GM18868 (cell line): ENCODE results near the gene CHD5.
"Not testable (repeated sequence)": the region's sequence is repeated elsewhere in the genome, so short reads cannot be mapped to it uniquely, and the experiment has no call there.

Source experiments
- ATAC-seq: cut with Tn5 transposase; IDR thresholded peaks from one replicate; pipeline ENCODE4 v1.9.1; 2021; ENCODE audit warnings: mild to moderate bottlenecking, moderate library complexity; ENCODE audit not compliant: unreplicated experiment

The CHD5 gene

DNA sequence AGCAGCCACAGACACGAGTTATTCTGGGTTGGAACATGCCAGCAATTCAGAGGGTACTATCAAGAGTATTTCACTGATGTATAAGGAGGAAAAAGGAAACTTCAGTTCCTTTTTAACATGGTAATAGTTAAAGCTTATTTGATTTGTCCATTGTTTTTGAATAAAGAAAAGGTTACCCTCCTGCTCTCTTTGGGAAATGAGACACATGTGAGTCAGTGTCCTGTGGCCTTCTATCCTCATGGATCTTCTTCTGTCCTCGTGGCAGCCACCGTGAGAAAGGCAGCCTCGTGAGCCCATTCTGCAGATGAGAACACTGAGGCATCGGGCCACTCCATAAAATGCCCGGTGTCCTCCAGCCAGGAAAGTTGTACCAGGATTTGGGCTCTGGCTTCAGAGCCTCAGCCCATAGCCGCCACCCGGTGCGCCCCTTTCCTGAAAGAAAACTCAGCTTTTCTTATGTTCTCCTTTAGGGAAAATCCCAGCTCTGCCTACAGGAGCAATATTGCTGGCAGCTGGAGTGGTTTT lies 109.6 kb downstream of the CHD5 start:
- no peak for ATAC-seq

DNA sequence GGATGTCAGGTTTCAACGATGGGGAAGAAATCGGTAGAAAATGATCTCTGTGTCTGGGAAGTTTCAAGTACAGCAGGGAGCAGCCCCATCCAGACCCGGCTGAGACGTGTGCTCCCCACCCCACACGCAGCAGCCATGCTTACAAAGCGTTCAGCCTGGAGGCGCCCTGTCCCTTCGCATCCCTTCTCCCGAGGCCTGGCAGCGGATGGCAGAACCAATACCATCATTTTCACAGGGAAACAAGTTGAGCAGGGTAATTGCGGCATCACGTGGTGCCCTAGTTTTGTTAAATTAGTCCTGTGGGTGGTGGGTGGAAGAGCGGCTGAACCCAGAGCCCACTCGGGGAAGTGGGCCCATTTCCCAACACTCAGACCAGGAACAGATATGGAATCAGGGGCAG lies 110.5 kb downstream of the CHD5 start:
- ATAC-seq, result no peak

GRCh38 chr1:6068932-6069331 lies 111.2 kb downstream of the CHD5 start:
- ATAC-seq, result no peak

DNA sequence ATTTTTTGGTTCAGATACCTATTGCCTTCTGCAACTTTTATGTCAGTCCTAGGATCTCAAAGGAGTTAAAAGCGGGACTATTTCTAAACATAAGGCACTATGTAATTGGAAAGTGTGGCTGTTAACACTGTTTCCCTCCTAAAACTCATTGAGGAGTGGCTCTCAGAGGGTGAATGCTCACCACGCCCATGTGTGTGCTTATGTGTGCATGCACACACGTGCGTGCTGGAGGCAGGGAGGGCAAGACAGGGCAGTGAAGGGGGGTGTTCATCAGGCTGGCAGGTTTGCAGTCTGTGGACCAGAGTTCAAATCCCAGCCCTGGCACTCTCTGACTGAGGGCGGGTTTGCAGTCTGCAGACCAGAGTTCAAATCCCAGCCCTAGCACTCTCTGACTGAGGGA lies 112.0 kb downstream of the CHD5 start:
- ATAC-seq, result no peak

- no peak for ATAC-seq
Measured at GRCh38 chr1:6066680-6067079, 113.4 kb downstream of the CHD5 start.

DNA sequence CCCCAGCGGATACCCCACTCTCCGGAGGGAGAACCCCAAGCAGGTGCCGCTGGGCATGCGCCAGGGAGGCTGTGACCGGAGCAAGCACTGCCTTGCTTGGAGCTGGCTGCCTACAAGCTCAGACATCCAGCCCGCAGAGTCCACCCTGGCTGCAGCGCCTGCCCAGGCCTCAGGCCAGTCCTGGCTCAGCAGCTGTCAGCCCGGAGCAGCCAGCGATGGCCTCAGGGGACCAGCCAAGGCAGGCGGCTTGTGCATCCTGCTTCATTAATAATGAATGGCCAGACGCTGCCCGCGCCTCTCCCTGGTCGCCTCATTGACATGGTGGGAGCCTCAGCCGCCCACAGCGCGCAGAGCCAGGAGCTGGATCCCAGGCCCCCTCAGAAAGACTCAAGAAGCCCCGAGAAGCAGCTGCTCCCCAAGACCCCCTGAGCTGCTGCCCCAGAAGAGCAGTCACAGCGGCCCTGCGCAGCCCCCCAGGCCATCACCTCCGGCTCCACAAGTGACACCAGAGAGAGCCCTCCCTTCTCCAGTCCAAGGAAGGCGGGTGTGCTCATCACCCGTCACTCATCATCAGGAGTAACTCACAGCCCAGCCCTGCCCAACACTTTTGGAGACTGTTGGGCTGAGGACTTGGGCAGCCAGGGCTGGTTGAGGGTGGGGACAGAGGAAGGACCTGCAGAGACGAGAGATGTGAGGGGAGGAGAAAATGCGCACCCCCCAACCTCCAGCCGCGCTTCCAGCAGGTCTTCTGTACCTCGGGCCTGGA lies 114.8 kb downstream of the CHD5 start:
- no peak for ATAC-seq

DNA sequence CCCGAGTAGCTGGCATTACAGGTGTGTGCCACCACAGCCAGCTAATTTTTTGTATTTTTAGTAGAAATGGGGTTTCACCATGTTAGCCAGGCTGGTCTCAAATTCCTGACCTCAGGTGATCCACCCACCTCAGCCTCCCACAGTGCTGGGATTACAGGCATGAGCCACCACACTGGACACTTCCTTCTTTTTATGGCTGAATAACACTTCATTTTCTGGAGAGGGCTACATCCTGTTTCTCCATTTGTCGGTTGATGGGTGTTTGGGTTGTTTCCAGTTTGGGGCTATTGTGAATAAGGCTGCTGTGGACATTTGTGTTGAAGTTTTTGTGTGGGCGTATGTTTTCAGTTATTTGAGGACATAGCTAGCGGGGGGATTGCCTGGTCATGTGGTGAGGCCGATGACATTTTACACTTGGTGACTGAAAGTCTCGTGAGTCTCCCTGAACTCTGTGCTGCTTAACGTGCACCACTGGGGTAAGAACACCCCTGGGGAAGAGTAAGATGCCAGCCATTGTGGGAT lies 116.5 kb downstream of the CHD5 start:
- ATAC-seq, result not testable (repeated sequence)

GRCh38 chr1:6062670-6063069 lies 117.5 kb downstream of the CHD5 start:
- ATAC-seq, result no peak

DNA sequence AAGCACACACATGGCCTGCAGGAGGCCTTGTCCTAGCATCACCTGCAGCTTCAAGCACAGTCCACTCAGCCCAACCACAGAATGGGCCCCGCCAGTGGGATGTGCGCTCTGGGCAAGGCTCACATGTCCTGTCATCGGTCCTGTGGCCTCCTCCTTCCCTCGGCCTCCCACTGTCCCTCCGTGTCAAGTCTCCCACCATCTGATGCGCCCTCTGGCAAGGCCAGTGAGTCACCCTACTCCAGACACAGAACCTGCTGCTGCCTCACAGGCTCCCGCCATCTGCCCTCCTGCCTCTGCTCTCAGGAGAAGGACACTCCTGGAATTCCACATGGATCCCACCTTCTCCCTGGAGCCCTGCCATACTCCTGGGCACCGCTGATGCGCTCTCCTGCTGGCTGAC lies 120.3 kb downstream of the CHD5 start:
- ATAC-seq, result no peak

- ATAC-seq, result no peak
Measured at GRCh38 chr1:6057170-6057845, 122.8 kb downstream of the CHD5 start.

- ATAC-seq, result no peak
Measured at GRCh38 chr1:6056572-6056948, 123.6 kb downstream of the CHD5 start.

- no peak for ATAC-seq
Measured at GRCh38 chr1:6054596-6054995, 125.5 kb downstream of the CHD5 start.

GRCh38 chr1:6053206-6053546 lies 126.9 kb downstream of the CHD5 start:
- ATAC-seq, result no peak

GRCh38 chr1:6052543-6053205 lies 127.4 kb downstream of the CHD5 start:
- ATAC-seq, result no peak
